Panc1 (cell line): ENCODE measurements around the gene FSTL5. TPM values are rescaled to one million over a fixed set of nuclear protein-coding genes. Genes with fewer than 3 reads are reported as not detected.

ENCODE experiments used
- ATAC-seq: fragments of 200-7000 bp; cut with Tn5 transposase; 2 replicates; pipeline ENCODE4 v1.9.1; 2020; ENCODE audit warnings: mild to moderate bottlenecking, moderate library complexity
- BruUV-seq: library from RNA; stranded (reverse); fragments of 400-500 nt; replicated peaks from 2 replicates; lab custom pipeline; 2021; lab: Mats Ljungman, UMichigan
- CTCF ChIA-PET: fragments of 300-600 bp; sonication (Branson Sonifier 250); formaldehyde crosslinking; loops from one replicate; lab custom pipeline; 2022; ENCODE audit warnings: antibody characterized with exemption; lab: Charles Lee
- POLR2A ChIA-PET: fragments of 300-600 bp; sonication (Branson Sonifier 250); formaldehyde crosslinking; loops from one replicate; lab custom pipeline; 2022; ENCODE audit warnings: antibody characterized with exemption; lab: Charles Lee
- DNase-seq: peaks from one replicate; pipeline ENCODE4 v3.0.0-alpha.2; 2010; ENCODE audit warnings: low read depth, low spot score
- H3K27ac ChIP-seq: 2 replicates; pipeline ENCODE4 v1.5.1; 2011; ENCODE audit warnings: mild to moderate bottlenecking, low read length, inconsistent platforms
- H3K27me3 ChIP-seq: fragments of 200-500 bp; sonication (Bioruptor generic); 2 replicates; pipeline ENCODE4 v1.6.0; 2014; ENCODE audit warnings: low read length, inconsistent platforms; ENCODE audit not compliant: control insufficient read depth, insufficient read depth
- H3K36me3 ChIP-seq: fragments of 200-500 bp; sonication (Bioruptor generic); 2 replicates; pipeline ENCODE4 v1.5.1; 2014; ENCODE audit warnings: inconsistent platforms, mild to moderate bottlenecking, low read length, moderate library complexity; ENCODE audit not compliant: control insufficient read depth, insufficient read depth
- H3K4me1 ChIP-seq: 2 replicates; pipeline ENCODE4 v1.5.1; 2011; ENCODE audit warnings: inconsistent platforms, mild to moderate bottlenecking, low read length, moderate library complexity; ENCODE audit not compliant: control insufficient read depth, insufficient read depth
- H3K4me3 ChIP-seq, 2 experiments: 2 replicates each; pipeline ENCODE4 v1.5.1; 2011 to 2012; ENCODE audit warnings: low read depth in 2 of 2, low read length in 2 of 2, mild to moderate bottlenecking in 2 of 2, inconsistent platforms in 1 of 2, moderate library complexity in 1 of 2
- H3K9me3 ChIP-seq: fragments of 200-500 bp; sonication (Bioruptor generic); 2 replicates; pipeline ENCODE4 v1.5.1; 2014; ENCODE audit warnings: low read depth, mild to moderate bottlenecking, inconsistent platforms, low read length, moderate library complexity; ENCODE audit not compliant: control insufficient read depth, insufficient read depth
- CTCF ChIP-seq: fragments of 450-650 bp; IDR thresholded peaks from 2 replicates; pipeline ENCODE4 v1.5.1; 2017; ENCODE audit warnings: mild to moderate bottlenecking
- POLR2AphosphoS5 ChIP-seq: IDR thresholded peaks from 2 replicates; pipeline ENCODE4 v1.6.1; 2012; ENCODE audit warnings: mild to moderate bottlenecking, low read depth, low read length, moderate library complexity
- REST ChIP-seq, 2 experiments: IDR thresholded peaks; 2 replicates each; pipeline ENCODE4 v1.6.1; 2011 to 2012; ENCODE audit warnings: low read depth in 2 of 2, control low read depth in 1 of 2, low read length in 1 of 2, mild to moderate bottlenecking in 1 of 2, moderate library complexity in 1 of 2; ENCODE audit not compliant: insufficient read depth in 1 of 2
- SIN3A ChIP-seq: IDR thresholded peaks from 2 replicates; pipeline ENCODE4 v1.6.1; 2012; ENCODE audit warnings: low read depth, mild to moderate bottlenecking, low read length, moderate library complexity, borderline replicate concordance; ENCODE audit not compliant: insufficient read depth
- TCF7L2 ChIP-seq: IDR thresholded peaks from 2 replicates; pipeline ENCODE4 v1.6.1; 2011; ENCODE audit warnings: mild to moderate bottlenecking, low read depth, low read length, inconsistent platforms
- in situ Hi-C: cut with HindIII; loops from 2 replicates; pipeline ENCODE4 v1.10.0; 2016; ENCODE audit warnings: low sequenced_read_pairs, low pct_unique_long_range_greater_than_20kb
- intact Hi-C: fragments of 100-400 bp; cut with micrococcal nuclease; formaldehyde crosslinking; loops from one replicate; pipeline ENCODE4 v1.10.0; 2022; ENCODE audit not compliant: unreplicated experiment
- total RNA-seq: library from RNA; stranded (reverse); gene quantifications from one replicate; pipeline ENCODE4 v1.2.1, GENCODE V29; 2021; ENCODE audit not compliant: unreplicated experiment

FSTL5 gene
- total RNA-seq, 1 experiment from 2014 or later = 0.67 TPM

GRCh38 chr4:161803171-161803570, 360.6 kb downstream of the FSTL5 start:
- Histone ChIP-seq H3K36me3 (no peaks in the 10 kb centered on the region), H3K4me1 (no peaks in the 10 kb centered on the region), H3K4me3 (no peak overlapping the region), H3K9me3 (no peaks in the 10 kb centered on the region), H3K27me3 (no peaks in the 10 kb centered on the region), H3K27ac (no peak overlapping the region)
- TF ChIP-seq CTCF = no peak
- TF ChIP-seq POLR2AphosphoS5 = no peak
- no peak for TF ChIP-seq TCF7L2
- no peak for TF ChIP-seq REST (IDR thresholded peaks at IDR 0.05; ENCODE audit: insufficient read depth in 1 of 2, low read depth in 2 of 2, low read length in 1 of 2)
- TF ChIP-seq SIN3A = no peak
- in situ Hi-C loops (no loop called here), intact Hi-C loops (no loop called here)
- POLR2A ChIA-PET = no interaction called here
- ATAC-seq (no peak), DNase-seq (no peak)
- BruUV-seq = no TSS peak
- CTCF ChIA-PET = no interaction called here

- TF ChIP-seq CTCF (no peak), SIN3A (no peak), POLR2AphosphoS5 (no peak), REST (IDR thresholded peaks at IDR 0.05; ENCODE audit: insufficient read depth in 1 of 2, low read depth in 2 of 2, low read length in 1 of 2) (no peak), TCF7L2 (no peak)
- Histone ChIP-seq H3K36me3 (no peaks in the 10 kb centered on the region), H3K27ac (no peak overlapping the region), H3K4me1 (no peaks in the 10 kb centered on the region), H3K27me3 (no peaks in the 10 kb centered on the region), H3K4me3 (no peak overlapping the region), H3K9me3 (no peaks in the 10 kb centered on the region; the same call in 1 of the 2 replicates)
- POLR2A ChIA-PET = no interaction called here
- ATAC-seq (no peak), DNase-seq (no peak)
- in situ Hi-C loops (no loop called here), intact Hi-C loops (no loop called here)
- CTCF ChIA-PET = no interaction called here
- no TSS peak for BruUV-seq
Observed at GRCh38 chr4:161799710-161800109, 364.1 kb downstream of the FSTL5 start.
